Activated CD8-positive, alpha-beta memory T cell treated with anti-CD3 and anti-CD28 coated beads, Interleukin-2, amount 10 ng/mL, durations not matched to agents 7 days and 5 days (primary cell): ENCODE results near the gene PAQR7. TPM values are rescaled to one million over a fixed set of nuclear protein-coding genes. Genes with fewer than 3 reads are reported as not detected.
A peak's percentile ranks its signal among the peaks of the same experiment; 100 is the strongest.

Experiments
- ATAC-seq: fragments of 150-1000 bp; cut with Tn5 transposase; one replicate; pipeline ENCODE4 v1.10.0; 2021; ENCODE audit warnings: moderate library complexity
- CTCF ChIA-PET: fragments of 350-600 bp; sonication (Branson Sonifier 250); formaldehyde crosslinking; loops from one replicate; lab custom pipeline; 2021; ENCODE audit warnings: antibody characterized with exemption; lab: Charles Lee
- DNase-seq: peaks from one replicate; pipeline ENCODE4 v3.0.0-alpha.2; 2020
- H3K27ac Mint-ChIP-seq: one replicate; pipeline ENCODE4 v1.8.0; 2021; ENCODE audit warnings: mild to moderate bottlenecking, mixed read lengths
- H3K27me3 Mint-ChIP-seq: one replicate; pipeline ENCODE4 v1.8.0; 2021; ENCODE audit warnings: mixed read lengths
- H3K36me3 Mint-ChIP-seq: one replicate; pipeline ENCODE4 v1.8.0; 2021; ENCODE audit warnings: mild to moderate bottlenecking, mixed read lengths
- H3K4me1 Mint-ChIP-seq: one replicate; pipeline ENCODE4 v1.8.0; 2021; ENCODE audit warnings: mixed read lengths
- H3K4me3 Mint-ChIP-seq: one replicate; pipeline ENCODE4 v1.8.0; 2021; ENCODE audit warnings: mild to moderate bottlenecking, moderate library complexity, mixed read lengths
- H3K9me3 Mint-ChIP-seq: one replicate; pipeline ENCODE4 v1.8.0; 2022; ENCODE audit warnings: low read depth, mixed read lengths
- total RNA-seq, 2 experiments: library from RNA; stranded (reverse); gene quantifications; one replicate each; pipeline ENCODE4 v1.2.3, GENCODE V29; 2021

Gene PAQR7
- total RNA-seq, 2 experiments from 2014 or later: 2.2 to 5.0 TPM

GRCh38 chr1:25821630-25822091 lies 53.8 kb downstream of the PAQR7 start:
- Mint-ChIP-seq H3K36me3 (peaks cover 7% of the 10 kb centered on the region), H3K4me3 (peak overlapping the region; percentile 91), H3K27ac (peak overlapping the region; percentile 92), H3K9me3 (no peaks in the 10 kb centered on the region), H3K27me3 (no peaks in the 10 kb centered on the region), H3K4me1 (peaks cover 23% of the 10 kb centered on the region)
- ATAC-seq: no peak
- DNase-seq: no peak
- CTCF ChIA-PET: interaction anchor here (0.9 to 2.9 kb wide), 7 partner anchors 9 to 301 kb away, joined by 3 to 11 read pairs (median 4); partner anchors contain the start of gene PAFAH2

DNA sequence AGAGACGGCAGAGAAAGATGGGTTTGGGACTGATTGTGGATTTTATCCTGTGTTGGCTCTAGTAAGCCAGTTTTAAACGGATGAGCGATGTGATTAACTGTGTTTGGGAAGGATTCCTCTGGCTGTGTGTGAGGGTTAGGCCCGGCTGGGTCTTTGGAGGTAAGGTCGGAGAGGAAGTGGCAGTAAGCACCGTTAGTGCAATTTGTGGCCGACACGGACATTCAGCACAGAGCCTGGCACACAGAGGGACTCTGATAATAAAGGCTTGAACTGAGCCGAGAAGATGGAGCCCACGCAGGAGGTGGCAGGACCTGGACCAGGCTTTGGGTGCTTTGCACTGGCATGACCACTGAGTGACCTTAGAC lies 54.4 kb downstream of the PAQR7 start:
- ATAC-seq: no peak

DNA sequence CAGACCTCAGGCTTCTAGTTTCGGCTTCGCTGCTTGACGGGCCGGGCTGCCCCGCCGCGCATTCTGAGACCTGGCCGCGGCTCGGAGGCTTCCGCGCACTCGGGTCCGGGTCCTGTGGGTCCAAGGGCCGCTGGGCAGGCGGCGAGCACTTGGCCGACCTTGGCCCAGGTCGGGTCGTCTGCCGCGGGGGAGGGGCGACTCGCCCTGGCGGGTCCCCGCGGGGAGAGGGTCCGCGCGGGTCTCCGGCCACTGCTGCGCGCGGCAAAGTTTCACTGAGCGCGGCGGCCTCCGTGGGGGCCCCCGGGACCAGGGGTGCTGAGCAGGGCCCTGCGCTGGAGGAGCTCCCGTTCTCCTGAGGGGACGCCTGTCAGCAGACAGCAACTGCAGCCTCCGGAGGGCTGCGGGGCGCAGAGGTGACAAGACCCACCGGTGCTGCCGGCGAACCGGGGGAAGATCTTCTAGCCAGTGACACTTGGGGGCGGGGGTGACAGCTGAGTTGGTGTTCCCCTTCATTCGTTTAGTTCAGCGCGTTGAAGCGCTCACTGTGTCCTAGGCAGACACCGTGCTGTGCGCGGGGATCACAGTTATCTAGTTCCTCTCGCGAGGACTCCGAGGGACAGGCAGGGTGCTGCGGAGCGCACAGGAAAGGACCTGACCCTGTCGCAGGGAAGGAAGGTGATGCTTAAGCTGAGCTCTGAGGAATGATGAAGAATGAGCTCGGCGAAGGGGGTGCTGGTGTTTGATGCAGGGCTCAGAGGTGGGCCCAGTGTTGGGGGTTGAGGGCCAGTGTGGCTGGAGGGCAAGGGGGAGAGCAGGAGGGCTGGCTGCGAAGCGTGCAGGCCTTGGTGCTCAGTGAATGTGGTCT lies 55.0 kb downstream of the PAQR7 start:
- Mint-ChIP-seq H3K4me1 (peaks cover 23% of the 10 kb centered on the region), H3K4me3 (peak overlapping the region; percentile 91), H3K27me3 (no peaks in the 10 kb centered on the region), H3K27ac (peak overlapping the region; percentile 92), H3K36me3 (peaks cover 3% of the 10 kb centered on the region), H3K9me3 (no peaks in the 10 kb centered on the region)
- CTCF ChIA-PET: interaction anchor here (0.9 to 2.9 kb wide), 7 partner anchors 23 to 288 kb away, joined by 3 to 11 read pairs (median 3); partner anchors contain the start of gene PAFAH2
- peak; percentile 88 for DNase-seq
- peak; percentile 77 for ATAC-seq

More for the DNA sequence above, 54.4 kb downstream of the PAQR7 start:
- CTCF ChIA-PET: interaction anchor here (1.1 to 2.9 kb wide), 5 partner anchors 23 to 288 kb away, joined by 3 to 11 read pairs (median 4); partner anchors contain the start of gene PAFAH2
- no peaks in the 10 kb centered on the region for H3K9me3 Mint-ChIP-seq
- peaks cover 23% of the 10 kb centered on the region for H3K4me1 Mint-ChIP-seq
- peaks cover 4% of the 10 kb centered on the region for H3K36me3 Mint-ChIP-seq
- peak overlapping the region; percentile 91 for H3K4me3 Mint-ChIP-seq
- peak overlapping the region; percentile 92 for H3K27ac Mint-ChIP-seq
- DNase-seq: no peak
- H3K27me3 Mint-ChIP-seq: no peaks in the 10 kb centered on the region

DNA sequence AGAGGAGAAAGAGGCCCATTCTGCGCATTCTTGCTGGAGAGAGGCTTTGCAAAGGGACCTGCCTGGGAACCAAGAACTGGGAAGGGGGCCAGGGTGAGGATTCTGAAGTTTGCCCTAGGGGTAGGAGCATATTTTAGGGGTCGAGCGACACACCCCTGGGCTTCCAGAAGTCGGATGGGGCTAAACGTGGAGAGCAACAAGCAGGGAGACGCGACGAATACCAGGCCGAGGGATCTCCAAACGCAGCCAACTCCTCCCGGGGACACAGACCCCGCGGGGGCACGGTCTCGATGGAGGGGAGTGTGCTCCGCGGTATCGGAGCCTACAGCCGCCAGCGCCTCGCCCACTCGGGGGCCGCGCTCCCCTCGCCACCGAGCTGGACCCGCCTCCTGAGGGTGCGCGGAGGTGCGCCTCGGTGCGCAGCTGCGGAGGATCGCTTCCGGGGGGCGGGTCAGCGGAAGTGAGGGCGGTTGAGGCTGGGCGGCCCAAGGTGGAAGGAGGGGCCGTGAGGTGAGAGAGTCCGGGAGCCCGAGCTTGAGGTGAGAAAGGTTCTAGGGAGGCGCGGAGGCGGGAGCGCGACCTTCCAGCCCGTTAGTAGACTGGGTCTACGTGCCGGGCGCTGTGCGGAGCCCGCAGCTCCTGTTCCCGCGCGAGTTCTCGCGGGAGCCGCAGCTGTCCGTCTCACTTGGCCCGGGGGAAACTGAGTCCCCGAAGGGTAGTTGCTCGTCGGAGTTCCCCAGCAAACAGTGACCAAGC lies 55.8 kb downstream of the PAQR7 start, which contains the start of gene MTFR1L:
Gene MTFR1L, plus strand, starts transcription at position 464 of the 756 bp plus-strand sequence. CDS start 3,151 bp downstream, outside the sequence.
- H3K27me3 Mint-ChIP-seq: no peaks in the 10 kb centered on the region
- CTCF ChIA-PET: interaction anchor here (0.9 to 2.9 kb wide), 5 partner anchors 22 to 270 kb away, joined by 3 to 11 read pairs (median 4); partner anchors contain the start of gene PAFAH2
- ATAC-seq (peak; percentile 88), DNase-seq (peak; percentile 96)
- H3K4me1 Mint-ChIP-seq: peaks cover 23% of the 10 kb centered on the region
- peak within 1 kb of the TSS; percentile 91 for H3K4me3 Mint-ChIP-seq
- H3K36me3 Mint-ChIP-seq: peaks cover 3% of the 10 kb centered on the region
- H3K9me3 Mint-ChIP-seq: no peaks in the 10 kb centered on the region
- peak within 1 kb of the TSS; percentile 92 for H3K27ac Mint-ChIP-seq

DNA sequence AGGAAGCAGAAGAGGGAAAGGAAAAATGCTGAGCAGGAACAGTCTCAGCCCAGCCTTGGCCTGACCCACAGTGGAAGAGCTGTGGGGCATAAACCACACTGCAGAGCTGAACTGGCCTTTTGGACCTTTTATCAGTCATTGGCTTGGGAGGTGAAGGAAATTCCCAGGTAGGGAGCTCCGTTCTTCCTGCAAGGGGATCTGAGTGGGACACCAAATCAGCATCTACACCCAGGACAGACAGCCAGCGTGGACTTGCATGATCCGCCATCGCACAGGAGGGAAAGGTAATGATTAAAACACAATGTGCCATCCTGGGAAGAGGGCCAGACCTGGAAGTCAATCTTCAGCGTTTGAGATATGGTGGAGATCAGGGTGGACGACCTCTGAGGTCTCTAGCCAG lies 56.9 kb downstream of the PAQR7 start:
- DNase-seq (no peak), ATAC-seq (no peak)
- H3K36me3 Mint-ChIP-seq: peaks cover 3% of the 10 kb centered on the region
- no peaks in the 10 kb centered on the region for H3K9me3 Mint-ChIP-seq
- no peaks in the 10 kb centered on the region for H3K27me3 Mint-ChIP-seq
- H3K27ac Mint-ChIP-seq: peak overlapping the region; percentile 90
- CTCF ChIA-PET: interaction anchor here (0.6 to 1.4 kb wide), 2 partner anchors 12 to 21 kb away, joined by 3 read pairs; no protein-coding TSS in a partner anchor
- H3K4me3 Mint-ChIP-seq: peak overlapping the region; percentile 91
- peaks cover 26% of the 10 kb centered on the region for H3K4me1 Mint-ChIP-seq

GRCh38 chr1:25817840-25818501 lies 57.5 kb downstream of the PAQR7 start:
- H3K4me1 Mint-ChIP-seq: peaks cover 26% of the 10 kb centered on the region
- H3K27me3 Mint-ChIP-seq: no peaks in the 10 kb centered on the region
- DNase-seq (no peak), ATAC-seq (no peak)
- no peak overlapping the region for H3K27ac Mint-ChIP-seq
- no peaks in the 10 kb centered on the region for H3K9me3 Mint-ChIP-seq
- peak overlapping the region; percentile 26 for H3K4me3 Mint-ChIP-seq
- peaks cover 3% of the 10 kb centered on the region for H3K36me3 Mint-ChIP-seq
- CTCF ChIA-PET: interaction anchor here (0.6 to 1.4 kb wide), 2 partner anchors 11 to 21 kb away, joined by 3 read pairs; no protein-coding TSS in a partner anchor

GRCh38 chr1:25816112-25816718 lies 59.3 kb downstream of the PAQR7 start:
- peaks cover 3% of the 10 kb centered on the region for H3K36me3 Mint-ChIP-seq
- H3K4me3 Mint-ChIP-seq: no peak overlapping the region
- H3K27ac Mint-ChIP-seq: no peak overlapping the region
- no peak for DNase-seq
- CTCF ChIA-PET: no interaction called here
- no peaks in the 10 kb centered on the region for H3K9me3 Mint-ChIP-seq
- no peaks in the 10 kb centered on the region for H3K27me3 Mint-ChIP-seq
- peaks cover 17% of the 10 kb centered on the region for H3K4me1 Mint-ChIP-seq
- no peak for ATAC-seq

DNA sequence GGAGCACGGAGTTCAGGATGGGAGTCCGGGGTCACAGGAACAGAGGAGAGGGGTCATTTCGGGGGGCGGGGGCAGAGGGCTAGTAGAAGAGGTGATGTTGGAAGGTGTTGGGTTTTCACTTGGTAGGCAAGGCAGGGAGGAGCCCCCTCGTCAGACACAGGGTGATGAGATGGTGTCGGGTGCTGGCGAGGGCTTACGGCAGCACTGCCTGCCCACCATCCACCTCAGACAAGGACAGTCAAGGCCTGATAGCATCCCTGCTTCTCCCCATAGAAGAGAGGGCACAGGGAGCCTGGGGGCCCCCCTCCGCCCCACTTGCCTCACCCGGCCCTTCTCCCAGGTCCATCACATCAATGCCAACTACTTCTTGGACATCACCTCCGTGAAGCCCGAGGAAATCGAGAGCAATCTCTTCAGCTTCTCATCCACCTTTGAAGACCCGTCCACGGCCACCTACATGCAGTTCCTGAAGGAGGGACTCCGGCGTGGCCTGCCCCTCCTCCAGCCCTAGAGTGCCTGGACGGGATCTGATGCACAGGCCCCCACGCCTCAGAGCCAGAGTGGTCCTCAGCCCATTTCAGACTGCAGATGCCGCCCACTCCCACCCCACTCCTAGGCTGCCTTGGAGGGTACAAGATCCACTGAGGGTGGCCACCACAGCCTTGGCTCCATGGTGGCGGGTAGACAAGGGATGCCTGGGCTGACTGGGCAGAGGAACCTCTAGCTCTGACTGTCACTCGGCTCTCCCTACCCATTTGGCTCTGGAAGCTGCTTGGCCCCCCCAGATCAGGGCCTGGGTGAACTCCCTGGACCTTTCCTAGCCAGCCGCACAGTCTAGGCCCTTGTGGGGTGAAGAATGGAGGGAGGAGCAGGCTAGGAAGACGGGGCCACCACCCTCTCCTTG lies 60.0 kb downstream of the PAQR7 start:
- CTCF ChIA-PET: no interaction called here
- ATAC-seq (no peak), DNase-seq (no peak)
- Mint-ChIP-seq H3K4me3 (no peak overlapping the region), H3K36me3 (no peaks in the 10 kb centered on the region), H3K27ac (no peak overlapping the region), H3K9me3 (no peaks in the 10 kb centered on the region), H3K27me3 (no peaks in the 10 kb centered on the region), H3K4me1 (peaks cover 10% of the 10 kb centered on the region)

DNA sequence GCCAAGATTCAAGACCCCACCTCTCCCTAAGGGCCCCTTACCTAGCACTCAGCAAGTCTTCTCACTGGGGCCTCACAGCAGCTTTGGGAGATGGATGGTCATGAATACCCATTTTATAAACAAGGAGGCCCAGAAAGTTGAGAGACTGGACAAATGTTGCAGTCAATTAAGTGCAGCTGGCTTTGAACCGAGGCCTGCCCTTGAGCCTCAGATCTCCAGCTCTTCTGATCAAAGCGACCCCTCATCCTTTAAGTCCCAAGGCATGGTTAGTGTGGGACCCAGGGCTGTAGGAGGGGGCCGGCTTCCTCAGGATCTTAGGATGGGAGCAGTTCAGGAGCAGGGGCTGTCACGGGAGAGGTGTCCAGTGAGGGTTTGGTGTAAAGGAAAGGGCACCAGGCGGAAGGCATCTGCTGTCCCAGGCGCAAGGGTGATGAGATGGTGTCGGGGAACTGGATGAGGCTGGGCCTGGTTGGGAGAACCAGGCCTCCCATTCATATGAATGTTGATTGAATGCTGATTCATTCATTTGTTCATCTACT lies 60.9 kb downstream of the PAQR7 start:
- H3K27ac Mint-ChIP-seq: no peak overlapping the region
- CTCF ChIA-PET: no interaction called here

DNA sequence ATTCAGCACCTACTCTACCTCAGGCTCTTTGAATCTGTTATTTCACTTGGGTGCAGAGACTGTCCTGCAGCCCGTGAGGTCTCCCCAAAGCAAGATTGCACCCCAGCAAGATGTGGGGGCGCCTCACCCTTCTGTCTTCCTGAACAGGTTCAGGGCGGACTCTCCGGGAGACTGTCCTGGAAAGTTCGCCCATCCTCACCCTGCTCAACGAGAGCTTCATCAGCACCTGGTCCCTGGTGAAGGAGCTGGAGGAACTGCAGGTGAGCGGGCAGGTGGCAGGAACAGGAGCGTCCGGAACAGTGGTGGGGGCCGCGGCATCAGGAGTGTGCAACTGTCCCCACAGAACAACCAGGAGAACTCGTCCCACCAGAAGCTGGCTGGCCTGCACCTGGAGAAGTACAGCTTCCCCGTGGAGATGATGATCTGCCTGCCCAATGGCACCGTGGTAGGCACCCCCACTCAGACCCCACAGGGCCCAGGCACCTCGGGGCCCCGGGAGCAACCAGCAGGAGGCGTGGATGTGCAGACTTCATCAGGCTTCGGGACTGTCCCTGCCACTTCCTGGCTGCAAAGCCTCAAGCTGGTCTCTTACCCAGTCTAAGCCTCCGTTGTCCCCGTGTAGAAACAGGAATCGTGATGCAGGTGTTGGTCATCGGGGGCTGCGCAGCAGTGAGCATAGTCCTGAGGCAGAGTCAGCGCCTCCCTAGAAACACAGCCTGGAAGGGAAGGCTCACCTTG lies 61.6 kb downstream of the PAQR7 start:
- DNase-seq: no peak
- no peak for ATAC-seq
- Mint-ChIP-seq H3K4me3 (no peak overlapping the region), H3K9me3 (no peaks in the 10 kb centered on the region), H3K4me1 (peaks cover 6% of the 10 kb centered on the region), H3K27ac (no peak overlapping the region), H3K27me3 (no peaks in the 10 kb centered on the region), H3K36me3 (no peaks in the 10 kb centered on the region)
- CTCF ChIA-PET: no interaction called here

More for the DNA sequence above, 60.9 kb downstream of the PAQR7 start:
- Mint-ChIP-seq H3K9me3 (no peaks in the 10 kb centered on the region), H3K4me1 (peaks cover 10% of the 10 kb centered on the region), H3K4me3 (no peak overlapping the region), H3K27me3 (no peaks in the 10 kb centered on the region), H3K36me3 (no peaks in the 10 kb centered on the region)
- DNase-seq (no peak), ATAC-seq (no peak)
